ENCODE data around the gene SCAMP5. TPM values are rescaled to one million over a fixed set of nuclear protein-coding genes. Genes with fewer than 3 reads are reported as not detected.
A peak's percentile ranks its signal among the peaks of the same experiment; 100 is the strongest.

SCAMP5 gene, protein sequence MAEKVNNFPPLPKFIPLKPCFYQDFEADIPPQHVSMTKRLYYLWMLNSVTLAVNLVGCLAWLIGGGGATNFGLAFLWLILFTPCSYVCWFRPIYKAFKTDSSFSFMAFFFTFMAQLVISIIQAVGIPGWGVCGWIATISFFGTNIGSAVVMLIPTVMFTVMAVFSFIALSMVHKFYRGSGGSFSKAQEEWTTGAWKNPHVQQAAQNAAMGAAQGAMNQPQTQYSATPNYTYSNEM
- total RNA-seq (ENCODE audit: low replicate concordance), result 1.1 and 2.2 TPM in 2 replicates

DNA sequence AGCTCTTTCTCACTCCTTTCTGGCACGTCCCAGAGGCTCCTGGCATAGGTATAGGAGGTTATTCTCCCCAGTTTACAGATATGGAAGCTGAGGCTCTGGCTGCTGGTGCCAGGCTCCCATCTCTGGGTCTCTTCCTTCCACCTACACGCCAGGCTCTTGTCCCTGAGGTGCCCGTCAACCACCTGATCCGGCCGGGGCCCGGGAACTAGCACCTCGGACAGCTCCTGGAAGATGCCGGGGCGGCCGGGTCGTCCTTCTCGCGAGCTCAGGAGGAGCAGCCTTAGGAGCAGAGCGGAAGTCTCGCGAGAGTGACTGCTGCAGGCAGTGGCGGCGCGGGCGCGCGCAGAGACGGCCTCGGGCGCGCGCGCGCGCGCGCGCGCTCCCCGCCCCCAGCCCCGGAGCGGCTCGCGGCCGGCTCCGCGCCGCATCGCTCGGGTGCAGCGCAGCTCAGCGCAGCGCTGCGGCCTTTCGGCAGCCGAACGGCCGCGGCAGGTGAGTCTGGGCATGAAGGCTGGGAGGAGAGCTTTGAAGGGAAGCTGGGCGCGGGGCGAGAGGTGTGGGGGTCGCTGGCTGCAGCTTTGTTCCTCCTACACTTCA is at the start of gene SCAMP5:
SCAMP5 (plus strand) TSS at position 382 of the 597 bp plus-strand sequence. CDS start 16,277 bp downstream, outside the sequence.
- H3K4me3 ChIP-seq (ENCODE audit: low read depth, low read length), result peak within 1 kb of the TSS; percentile 77
- TF ChIP-seq, protein P1, sequence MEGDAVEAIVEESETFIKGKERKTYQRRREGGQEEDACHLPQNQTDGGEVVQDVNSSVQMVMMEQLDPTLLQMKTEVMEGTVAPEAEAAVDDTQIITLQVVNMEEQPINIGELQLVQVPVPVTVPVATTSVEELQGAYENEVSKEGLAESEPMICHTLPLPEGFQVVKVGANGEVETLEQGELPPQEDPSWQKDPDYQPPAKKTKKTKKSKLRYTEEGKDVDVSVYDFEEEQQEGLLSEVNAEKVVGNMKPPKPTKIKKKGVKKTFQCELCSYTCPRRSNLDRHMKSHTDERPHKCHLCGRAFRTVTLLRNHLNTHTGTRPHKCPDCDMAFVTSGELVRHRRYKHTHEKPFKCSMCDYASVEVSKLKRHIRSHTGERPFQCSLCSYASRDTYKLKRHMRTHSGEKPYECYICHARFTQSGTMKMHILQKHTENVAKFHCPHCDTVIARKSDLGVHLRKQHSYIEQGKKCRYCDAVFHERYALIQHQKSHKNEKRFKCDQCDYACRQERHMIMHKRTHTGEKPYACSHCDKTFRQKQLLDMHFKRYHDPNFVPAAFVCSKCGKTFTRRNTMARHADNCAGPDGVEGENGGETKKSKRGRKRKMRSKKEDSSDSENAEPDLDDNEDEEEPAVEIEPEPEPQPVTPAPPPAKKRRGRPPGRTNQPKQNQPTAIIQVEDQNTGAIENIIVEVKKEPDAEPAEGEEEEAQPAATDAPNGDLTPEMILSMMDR (IDR thresholded peaks at IDR 0.05; ENCODE audit: insufficient read depth, low read length), result no peak
- DNase-seq (ENCODE audit: low read depth), result peak; percentile 93

DNA sequence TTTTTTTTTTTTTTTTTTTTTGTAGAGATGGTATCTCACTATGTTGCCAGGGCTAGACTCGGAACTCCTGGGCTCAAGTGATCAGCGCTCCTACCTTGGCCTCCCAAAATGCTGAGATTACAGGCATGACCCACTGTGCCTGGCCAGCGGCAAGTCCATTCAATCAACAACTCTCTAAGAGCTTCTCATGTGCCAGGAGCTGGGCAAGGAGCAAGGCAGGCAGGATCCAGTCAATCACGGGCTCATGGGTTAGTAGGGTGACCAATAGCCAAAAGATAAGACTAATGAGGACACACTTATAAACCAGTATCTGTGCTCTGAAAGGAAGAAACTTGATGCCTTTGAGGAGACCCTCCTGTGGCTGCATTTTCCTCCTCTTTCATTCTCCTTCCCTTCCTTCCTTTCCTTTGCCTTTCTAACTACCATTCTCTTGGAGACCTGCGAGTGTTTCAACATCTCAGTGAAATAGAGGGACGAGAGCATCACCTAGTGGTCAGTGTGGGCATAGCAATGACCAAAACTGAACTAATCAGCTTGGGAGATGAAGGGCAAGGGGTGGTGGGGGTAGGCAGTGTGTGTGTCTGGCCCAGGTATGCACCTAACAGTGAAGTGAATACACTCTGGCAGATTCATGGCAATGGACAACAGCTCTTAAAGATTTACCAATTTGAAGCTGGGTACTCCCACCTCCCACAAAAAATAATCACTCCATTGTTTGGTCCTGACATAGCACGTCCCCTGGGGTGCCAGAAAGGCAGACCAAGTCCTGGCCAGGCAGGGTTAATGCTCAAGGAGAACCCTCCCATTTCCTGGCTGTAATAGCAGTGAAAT is 45.1 kb upstream of the SCAMP5 start:
- TF ChIP-seq, protein P1 (IDR thresholded peaks at IDR 0.05; ENCODE audit: insufficient read depth, low read length), result peak; percentile 99
- peak; percentile 83 for DNase-seq (ENCODE audit: low read depth)
- H3K4me3 ChIP-seq (ENCODE audit: low read depth, low read length), result no peak overlapping the region

DNA sequence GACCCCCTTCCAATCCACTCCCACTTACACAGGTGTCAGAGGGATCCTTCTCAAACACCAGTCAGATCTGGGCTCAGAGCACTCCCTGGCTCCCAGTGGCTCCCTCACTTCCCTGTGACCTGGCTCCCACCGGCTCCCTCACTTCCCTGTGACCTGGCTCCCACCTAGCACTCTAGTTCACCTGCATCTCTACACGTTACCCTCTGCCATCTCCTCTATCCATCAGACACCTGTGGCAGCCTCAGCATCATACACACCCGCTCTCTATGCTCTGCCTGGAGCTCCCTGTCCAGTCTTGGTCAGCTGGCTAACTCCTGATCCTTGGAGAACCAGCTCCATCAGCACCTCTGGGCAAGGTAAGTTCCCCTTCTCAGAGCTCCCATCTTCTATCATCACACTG is 44.4 kb upstream of the SCAMP5 start:
- TF ChIP-seq, protein P1 (IDR thresholded peaks at IDR 0.05; ENCODE audit: insufficient read depth, low read length), result no peak
- DNase-seq (ENCODE audit: low read depth), result no peak
- H3K4me3 ChIP-seq (ENCODE audit: low read depth, low read length), result no peak overlapping the region

DNA sequence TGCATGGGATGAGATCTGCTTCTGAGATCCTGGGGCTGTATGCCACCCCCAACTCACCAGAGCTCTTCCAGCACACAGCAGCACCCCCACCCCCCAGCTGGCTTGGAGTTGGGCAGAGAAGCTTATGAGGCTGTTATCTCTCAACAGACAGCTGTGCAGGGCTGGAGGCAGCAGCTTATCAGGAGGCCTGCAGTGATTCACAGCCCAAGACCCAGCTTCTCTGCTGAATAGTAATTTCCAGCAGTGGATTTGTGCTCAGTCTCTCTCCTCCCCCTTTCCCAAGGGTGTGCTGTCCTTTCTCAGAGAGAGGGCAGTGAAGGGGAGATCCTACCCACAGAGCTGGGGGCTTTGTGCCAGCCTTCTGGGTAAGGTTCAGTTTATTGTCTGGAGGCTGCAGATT is 40.8 kb upstream of the SCAMP5 start:
- TF ChIP-seq, protein P1 (IDR thresholded peaks at IDR 0.05; ENCODE audit: insufficient read depth, low read length), result no peak
- DNase-seq (ENCODE audit: low read depth), result peak; percentile 88
- peak overlapping the region; percentile 64 for H3K4me3 ChIP-seq (ENCODE audit: low read depth, low read length)

DNA sequence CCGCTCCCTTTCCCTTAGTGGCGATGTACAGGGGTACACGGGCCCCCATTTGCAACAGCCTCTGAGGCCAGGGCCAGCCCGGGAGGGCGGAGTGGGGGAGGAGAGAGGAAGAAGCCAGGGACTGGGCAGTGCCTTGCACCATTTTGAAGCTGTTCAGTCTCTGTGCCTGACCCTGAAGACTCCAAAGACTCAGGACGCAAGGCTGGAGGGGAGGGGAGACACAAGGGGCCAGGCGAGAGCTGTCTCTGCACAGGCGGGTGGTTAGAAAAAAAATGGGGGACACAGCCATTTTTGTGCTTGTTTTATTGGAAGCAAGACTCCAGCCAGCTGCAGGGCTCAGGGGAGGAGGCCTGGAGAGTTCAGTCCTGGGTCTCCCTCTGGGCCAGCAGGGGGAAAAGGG is 40.3 kb upstream of the SCAMP5 start:
- TF ChIP-seq, protein P1 (IDR thresholded peaks at IDR 0.05; ENCODE audit: insufficient read depth, low read length), result no peak
- no peak for DNase-seq (ENCODE audit: low read depth)
- peak overlapping the region; percentile 64 for H3K4me3 ChIP-seq (ENCODE audit: low read depth, low read length)

DNA sequence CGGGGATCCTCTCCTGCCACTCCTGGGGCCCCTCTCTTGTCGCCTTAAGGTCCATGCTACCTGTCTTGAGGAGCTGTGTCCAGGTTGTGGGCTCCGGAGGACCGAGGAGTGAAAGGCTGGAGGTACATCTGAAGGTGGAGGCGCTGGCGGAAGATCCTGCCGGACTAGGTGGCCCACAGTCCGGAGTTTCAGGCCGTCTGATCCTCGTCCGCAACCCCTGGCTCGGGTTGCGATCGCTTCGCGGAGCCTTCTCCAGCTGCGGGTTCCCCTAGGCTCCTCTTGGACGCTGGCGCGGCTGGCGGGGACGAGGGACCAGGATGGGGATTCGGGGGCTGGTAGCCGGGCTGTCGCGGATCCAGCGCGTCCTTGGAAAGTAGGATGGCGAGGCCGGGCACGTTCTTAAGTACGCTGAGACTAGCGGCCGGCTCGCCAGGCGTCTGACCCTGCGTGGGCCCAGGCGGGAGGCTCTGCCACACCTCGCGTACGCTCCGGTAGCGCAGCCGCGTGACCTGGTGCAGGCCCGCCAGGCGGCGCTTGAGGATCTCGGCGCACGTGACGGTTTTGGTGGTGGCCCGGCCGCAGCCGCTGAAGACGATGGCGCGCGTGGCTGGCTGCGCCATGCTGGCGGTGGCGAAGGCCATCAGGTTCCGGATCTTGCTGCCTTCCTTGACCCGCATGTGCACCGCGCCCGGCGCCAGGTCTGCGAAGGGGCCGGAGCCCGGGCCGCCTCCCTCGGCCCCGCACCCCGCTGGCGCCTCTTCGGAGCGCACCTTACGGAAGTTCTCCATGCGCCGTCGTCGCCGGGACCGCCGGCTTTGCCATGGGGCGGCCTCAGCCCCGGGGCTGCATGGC is 39.3 kb upstream of the SCAMP5 start:
- peak overlapping the region; percentile 64 for H3K4me3 ChIP-seq (ENCODE audit: low read depth, low read length)
- peak; percentile 60 for DNase-seq (ENCODE audit: low read depth)
- TF ChIP-seq, protein P1 (IDR thresholded peaks at IDR 0.05; ENCODE audit: insufficient read depth, low read length), result peak; percentile 40
